ENCODE data around the gene RAB3D.

The RAB3D gene

DNA sequence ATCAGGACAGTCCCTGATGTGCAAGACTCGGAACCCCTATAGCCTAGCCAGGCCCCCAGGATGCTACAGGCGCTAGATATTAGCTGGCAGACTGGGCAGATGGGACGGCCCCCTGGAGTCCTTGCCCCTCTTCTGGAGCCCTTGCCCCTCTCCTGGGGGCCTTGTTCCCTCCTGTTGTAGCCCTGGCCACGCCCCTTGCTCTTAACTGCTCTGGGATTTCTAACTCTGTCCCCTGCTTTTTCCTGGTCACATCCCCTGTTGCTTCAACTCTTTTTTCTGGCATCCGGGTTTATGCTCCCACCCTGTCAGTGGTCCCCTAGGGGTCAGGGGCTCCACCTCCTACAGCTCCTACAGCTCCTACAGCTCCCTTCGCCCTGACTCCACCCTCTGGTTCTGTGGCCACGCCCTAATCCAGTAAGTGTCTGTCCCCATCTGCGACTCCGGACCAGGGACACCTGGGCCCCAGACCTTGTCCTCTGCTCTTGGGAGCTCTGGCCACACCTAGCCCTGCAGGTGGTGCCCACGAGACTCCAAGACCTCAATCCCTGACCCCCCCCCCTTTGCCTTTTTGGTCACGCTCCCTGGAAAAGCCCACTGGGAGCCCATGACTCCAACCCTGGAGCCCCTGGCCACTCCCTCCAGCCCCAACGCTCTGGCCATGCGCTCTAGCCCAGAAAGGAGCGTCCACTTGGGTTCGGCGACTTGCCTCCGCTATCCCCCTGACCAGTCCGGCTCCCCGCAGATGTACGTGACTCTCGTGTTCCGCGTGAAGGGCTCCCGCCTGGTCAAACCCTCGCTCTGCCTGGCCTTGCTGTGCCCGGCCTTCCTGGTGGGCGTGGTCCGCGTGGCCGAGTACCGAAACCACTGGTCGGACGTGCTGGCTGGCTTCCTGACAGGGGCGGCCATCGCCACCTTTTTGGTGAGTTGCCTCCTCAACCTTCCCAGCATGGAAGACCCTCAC, 22.6 kb upstream of the RAB3D start:
- ChIA-PET CTCF (interaction anchor here (1.1 kb wide), 1 partner anchor 19 kb away, joined by 5 read pairs; no protein-coding TSS in a partner anchor), POLR2A (interaction anchor here (0.9 to 1.8 kb wide), 4 partner anchors 12 to 65 kb away, joined by 3 to 14 read pairs (median 4); partner anchors contain the start of genes CCDC159, SWSAP1, TMEM205 and TSPAN16)
- no peak for DNase-seq (ENCODE audit: extremely low spot score)
- TF ChIP-seq ELF4 (IDR thresholded peaks at IDR 0.05) (no peak), BHLHE40 (IDR thresholded peaks at IDR 0.05; ENCODE audit: borderline replicate concordance) (no peak), ARNT (IDR thresholded peaks at IDR 0.05) (no peak), FOXM1 (IDR thresholded peaks at IDR 0.05; ENCODE audit: borderline replicate concordance) (no peak), FOXA1 (IDR thresholded peaks at IDR 0.05) (no peak), SP1 (IDR thresholded peaks at IDR 0.05) (no peak), PKNOX1 (IDR thresholded peaks at IDR 0.05) (no peak), LEF1 (IDR thresholded peaks at IDR 0.05; ENCODE audit: borderline replicate concordance) (no peak), CTBP1 (IDR thresholded peaks at IDR 0.05; ENCODE audit: borderline replicate concordance) (no peak), NFRKB (IDR thresholded peaks at IDR 0.05) (no peak), FOXK2 (IDR thresholded peaks at IDR 0.05) (no peak), ZNF384 (IDR thresholded peaks at IDR 0.05) (no peak)

- DNase-seq (ENCODE audit: extremely low spot score): peak; percentile 64
- POLR2A ChIA-PET: interaction anchor here (0.9 to 1.8 kb wide), 5 partner anchors 9 to 65 kb away, joined by 3 to 14 read pairs (median 4); partner anchors contain the start of genes CCDC159, SWSAP1, TMEM205 and TSPAN16
- CTCF ChIA-PET: interaction anchor here (1.1 to 1.3 kb wide), 2 partner anchors 20 to 67 kb away, joined by 4 to 5 read pairs; no protein-coding TSS in a partner anchor
- TF ChIP-seq ZNF384 (IDR thresholded peaks at IDR 0.05) (no peak), ARNT (IDR thresholded peaks at IDR 0.05) (no peak), FOXA1 (IDR thresholded peaks at IDR 0.05) (no peak), HDGF (IDR thresholded peaks at IDR 0.05; ENCODE audit: borderline replicate concordance) (no peak), FOXK2 (IDR thresholded peaks at IDR 0.05) (no peak), LEF1 (IDR thresholded peaks at IDR 0.05; ENCODE audit: borderline replicate concordance) (no peak)
Observed at GRCh38 chr19:11361037-11361770, 21.7 kb upstream of the RAB3D start.

- no peak for TF ChIP-seq SP1 (IDR thresholded peaks at IDR 0.05)
- TF ChIP-seq L3MBTL2 (conservative IDR thresholded peaks at IDR 0.05): no peak
- TF ChIP-seq ELF4 (IDR thresholded peaks at IDR 0.05): no peak
- no peak for TF ChIP-seq NFRKB (IDR thresholded peaks at IDR 0.05)
- no peak for TF ChIP-seq ARNT (IDR thresholded peaks at IDR 0.05)
- no peak for TF ChIP-seq TARDBP (IDR thresholded peaks at IDR 0.05)
- no peak for TF ChIP-seq ZNF384 (IDR thresholded peaks at IDR 0.05)
- TF ChIP-seq HDGF (IDR thresholded peaks at IDR 0.05; ENCODE audit: borderline replicate concordance): no peak
- TF ChIP-seq LEF1 (IDR thresholded peaks at IDR 0.05; ENCODE audit: borderline replicate concordance): no peak
- TF ChIP-seq FOXK2 (IDR thresholded peaks at IDR 0.05): no peak
- no peak for TF ChIP-seq FOXA1 (IDR thresholded peaks at IDR 0.05)
- TF ChIP-seq CTBP1 (IDR thresholded peaks at IDR 0.05; ENCODE audit: borderline replicate concordance): no peak
- ChIA-PET POLR2A (interaction anchor here (1.0 kb wide), 1 partner anchor 13 kb away, joined by 3 read pairs; the partner anchor contains the start of genes CCDC159 and TMEM205), CTCF (no interaction called here)
- no peak for DNase-seq (ENCODE audit: extremely low spot score)
Observed at GRCh38 chr19:11359421-11359820, 20.0 kb upstream of the RAB3D start.

GRCh38 chr19:11356676-11357550, 17.5 kb upstream of the RAB3D start:
- DNase-seq (ENCODE audit: extremely low spot score): no peak
- TF ChIP-seq CTBP1 (IDR thresholded peaks at IDR 0.05; ENCODE audit: borderline replicate concordance) (no peak), SP1 (IDR thresholded peaks at IDR 0.05) (no peak), L3MBTL2 (conservative IDR thresholded peaks at IDR 0.05) (no peak), LEF1 (IDR thresholded peaks at IDR 0.05; ENCODE audit: borderline replicate concordance) (no peak), BHLHE40 (IDR thresholded peaks at IDR 0.05; ENCODE audit: borderline replicate concordance) (no peak), ELF4 (IDR thresholded peaks at IDR 0.05) (no peak), PKNOX1 (IDR thresholded peaks at IDR 0.05) (no peak), FOXM1 (IDR thresholded peaks at IDR 0.05; ENCODE audit: borderline replicate concordance) (no peak), FOXA1 (IDR thresholded peaks at IDR 0.05) (no peak), TARDBP (IDR thresholded peaks at IDR 0.05) (no peak), ARNT (IDR thresholded peaks at IDR 0.05) (no peak), HDGF (IDR thresholded peaks at IDR 0.05; ENCODE audit: borderline replicate concordance) (no peak)
- ChIA-PET CTCF (no interaction called here), POLR2A (interaction anchor here (1.0 to 1.5 kb wide), 2 partner anchors 11 to 18 kb away, joined by 4 to 5 read pairs; partner anchors contain the start of genes CCDC159, SWSAP1 and TMEM205)

DNA sequence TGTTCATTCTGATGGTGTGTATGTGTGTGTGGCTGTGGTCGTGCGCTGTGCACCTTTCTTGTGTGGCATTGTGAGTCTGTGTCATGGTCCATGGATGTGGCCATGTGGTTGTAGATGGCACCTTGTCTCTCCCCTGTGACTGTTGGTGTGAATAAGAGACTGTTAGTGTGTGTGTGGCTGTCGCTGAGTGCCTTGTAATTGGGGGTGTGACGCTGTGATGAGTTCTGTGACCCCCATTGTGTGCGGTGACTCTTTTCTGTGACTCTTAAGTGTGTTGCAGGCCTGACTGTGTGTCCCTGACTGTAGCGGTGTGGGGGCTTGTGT, 16.6 kb upstream of the RAB3D start:
- ChIA-PET CTCF (no interaction called here), POLR2A (no interaction called here)
- TF ChIP-seq L3MBTL2 (conservative IDR thresholded peaks at IDR 0.05): no peak
- TF ChIP-seq FOXA1 (IDR thresholded peaks at IDR 0.05): no peak
- TF ChIP-seq ELF4 (IDR thresholded peaks at IDR 0.05): no peak
- no peak for TF ChIP-seq LEF1 (IDR thresholded peaks at IDR 0.05; ENCODE audit: borderline replicate concordance)
- TF ChIP-seq PKNOX1 (IDR thresholded peaks at IDR 0.05): no peak
- no peak for TF ChIP-seq FOXM1 (IDR thresholded peaks at IDR 0.05; ENCODE audit: borderline replicate concordance)
- TF ChIP-seq ZNF384 (IDR thresholded peaks at IDR 0.05): no peak
- TF ChIP-seq NFRKB (IDR thresholded peaks at IDR 0.05): no peak
- no peak for TF ChIP-seq TARDBP (IDR thresholded peaks at IDR 0.05)
- no peak for TF ChIP-seq SUZ12 (IDR thresholded peaks at IDR 0.05)
- no peak for TF ChIP-seq HDGF (IDR thresholded peaks at IDR 0.05; ENCODE audit: borderline replicate concordance)
- TF ChIP-seq FOXK2 (IDR thresholded peaks at IDR 0.05): no peak
- TF ChIP-seq ARNT (IDR thresholded peaks at IDR 0.05): no peak
- no peak for TF ChIP-seq BHLHE40 (IDR thresholded peaks at IDR 0.05; ENCODE audit: borderline replicate concordance)
- no peak for TF ChIP-seq SP1 (IDR thresholded peaks at IDR 0.05)
- no peak for TF ChIP-seq CTBP1 (IDR thresholded peaks at IDR 0.05; ENCODE audit: borderline replicate concordance)
- DNase-seq (ENCODE audit: extremely low spot score): no peak

Measured in HEK293T (cell line).